CD4-positive, alpha-beta T cell (primary cell): ENCODE measurements around the gene TENM4. TPM values are rescaled to one million over a fixed set of nuclear protein-coding genes. Genes with fewer than 3 reads are reported as not detected.

Experiments
- ATAC-seq: fragments of 200-7000 bp; cut with Tn5 transposase; one replicate; pipeline ENCODE4 v1.10.0; 2022; ENCODE audit warnings: mild to moderate bottlenecking; ENCODE audit not compliant: poor library complexity
- CTCF ChIA-PET: fragments of 350-600 bp; sonication (Branson Sonifier 250); formaldehyde crosslinking; loops from one replicate; lab custom pipeline; 2021; ENCODE audit warnings: antibody characterized with exemption, inconsistent platforms; lab: Charles Lee
- POLR2A ChIA-PET: fragments of 350-600 bp; sonication (Branson Sonifier 250); formaldehyde crosslinking; loops from one replicate; lab custom pipeline; 2021; ENCODE audit warnings: antibody characterized with exemption, inconsistent platforms; lab: Charles Lee
- DNase-seq, 14 experiments: peaks; one replicate each; pipeline ENCODE4 v3.0.0-alpha.2; 2013 to 2020; ENCODE audit warnings: mixed read lengths in 2 of 14
- H3K27ac ChIP-seq, 2 donors: one replicate each; pipeline versions ENCODE4 v1.5.1 to v1.7.0; 2013; ENCODE audit warnings: low read length in 2 of 2, low read depth in 1 of 2, mild to moderate bottlenecking in 1 of 2
- H3K27me3 ChIP-seq, 2 experiments: 1 replicate in 1 of 2; 2 replicates in 1 of 2; pipeline versions ENCODE4 v1.6.1 to v1.7.0; 2013; ENCODE audit warnings: low read length in 2 of 2, control low read depth in 1 of 2, mild to moderate bottlenecking in 1 of 2, moderate library complexity in 1 of 2; ENCODE audit not compliant: insufficient read depth in 2 of 2, control insufficient read depth in 1 of 2
- H3K36me3 ChIP-seq: one replicate; pipeline ENCODE4 v1.6.1; 2013; ENCODE audit warnings: low read length, control low read depth; ENCODE audit not compliant: insufficient read depth
- H3K4me1 ChIP-seq: one replicate; pipeline ENCODE4 v1.6.1; 2013; ENCODE audit warnings: low read length, control low read depth; ENCODE audit not compliant: insufficient read depth
- H3K4me3 ChIP-seq: one replicate; pipeline ENCODE4 v1.5.1; 2013; ENCODE audit warnings: mild to moderate bottlenecking, low read length, moderate library complexity
- H3K9me3 ChIP-seq, 2 experiments: 1 replicate in 1 of 2; 2 replicates in 1 of 2; pipeline versions ENCODE4 v1.6.1 to v1.7.0; 2013; ENCODE audit warnings: low read length in 2 of 2, mild to moderate bottlenecking in 2 of 2, control low read depth in 1 of 2, moderate library complexity in 1 of 2; ENCODE audit not compliant: control insufficient read depth in 1 of 2, insufficient read depth in 1 of 2
- H3K27ac Mint-ChIP-seq: one replicate; pipeline ENCODE4 v1.8.0; 2020; ENCODE audit warnings: mixed read lengths
- H3K27me3 Mint-ChIP-seq: one replicate; pipeline ENCODE4 v1.8.0; 2021; ENCODE audit warnings: mixed read lengths
- H3K36me3 Mint-ChIP-seq: one replicate; pipeline ENCODE4 v1.8.0; 2021; ENCODE audit warnings: low read depth, mixed read lengths
- H3K4me1 Mint-ChIP-seq: one replicate; pipeline ENCODE4 v1.8.0; 2021; ENCODE audit warnings: low read depth, mixed read lengths
- H3K4me3 Mint-ChIP-seq: one replicate; pipeline ENCODE4 v1.8.0; 2020; ENCODE audit warnings: mild to moderate bottlenecking, mixed read lengths
- H3K9me3 Mint-ChIP-seq: one replicate; pipeline ENCODE4 v1.8.0; 2020; ENCODE audit warnings: mixed read lengths
- CTCF ChIP-seq: fragments of 200-600 bp; IDR thresholded peaks from one replicate; pipeline ENCODE4 v1.8.0; 2022; ENCODE audit warnings: antibody characterized with exemption, mild to moderate bottlenecking
- intact Hi-C, 2 experiments: fragments of 100-400 bp; cut with DNase I in 1 of 2; cut with micrococcal nuclease in 1 of 2; formaldehyde crosslinking; loops; one replicate each; pipeline versions ENCODE4 v1.15.1 to v1.9.0; 2023 to 2025; cut with DNase I, micrococcal nuclease
- total RNA-seq, 174 experiments: library from RNA in 2 of 174; stranded (reverse) in 2 of 174; gene quantifications; one replicate each; pipeline ENCODE4 v1.2.3 and lab custom pipeline; 2021 to 2026

The TENM4 gene
- total RNA-seq, 2 experiments from 2014 or later, result 0.22 to 0.31 TPM

- H3K27ac Mint-ChIP-seq, result no peak overlapping the region
- no peak overlapping the region for H3K4me3 Mint-ChIP-seq
- intact Hi-C loops, result no loop called here
Measured at GRCh38 chr11:78902771-78903507, 537.9 kb downstream of the TENM4 start.

GRCh38 chr11:78901831-78902230 lies 539.0 kb downstream of the TENM4 start:
- H3K9me3 ChIP-seq, result peaks cover 0 to 11% of the 10 kb centered on the region in 2 experiments
- H3K36me3 ChIP-seq, result no peaks in the 10 kb centered on the region
- H3K4me3 Mint-ChIP-seq, result no peak overlapping the region
- intact Hi-C loops, result no loop called here
- H3K36me3 Mint-ChIP-seq, result no peaks in the 10 kb centered on the region
- H3K9me3 Mint-ChIP-seq, result no peaks in the 10 kb centered on the region
- no peaks in the 10 kb centered on the region for H3K4me1 ChIP-seq
- ChIA-PET CTCF (no interaction called here), POLR2A (no interaction called here)
- no peak for TF ChIP-seq CTCF
- no peak for ATAC-seq
- DNase-seq, result no peak
- no peaks in the 10 kb centered on the region for H3K27me3 ChIP-seq
- no peak overlapping the region for H3K4me3 ChIP-seq
- H3K27ac ChIP-seq, result no peak overlapping the region
- no peaks in the 10 kb centered on the region for H3K27me3 Mint-ChIP-seq
- no peak overlapping the region for H3K27ac Mint-ChIP-seq
- H3K4me1 Mint-ChIP-seq, result no peaks in the 10 kb centered on the region

More at GRCh38 chr11:78902771-78903507, 537.9 kb downstream of the TENM4 start:
- no peak for ATAC-seq
- no peaks in the 10 kb centered on the region for H3K36me3 Mint-ChIP-seq
- H3K9me3 Mint-ChIP-seq, result no peaks in the 10 kb centered on the region
- CTCF ChIA-PET, result no interaction called here
- POLR2A ChIA-PET, result no interaction called here
- no peaks in the 10 kb centered on the region for H3K4me1 Mint-ChIP-seq
- no peak for DNase-seq
- H3K27me3 Mint-ChIP-seq, result no peaks in the 10 kb centered on the region
- Histone ChIP-seq H3K9me3 (peaks cover 0 to 11% of the 10 kb centered on the region in 2 experiments), H3K27me3 (no peaks in the 10 kb centered on the region), H3K4me1 (no peaks in the 10 kb centered on the region), H3K4me3 (no peak overlapping the region), H3K36me3 (no peaks in the 10 kb centered on the region), H3K27ac (no peak overlapping the region)
- no peak for TF ChIP-seq CTCF

- Mint-ChIP-seq H3K27me3 (no peaks in the 10 kb centered on the region), H3K9me3 (no peaks in the 10 kb centered on the region), H3K4me3 (no peak overlapping the region), H3K4me1 (no peaks in the 10 kb centered on the region), H3K36me3 (no peaks in the 10 kb centered on the region), H3K27ac (no peak overlapping the region)
- H3K4me3 ChIP-seq, result no peak overlapping the region
- no peak overlapping the region for H3K27ac ChIP-seq
- no peak for TF ChIP-seq CTCF
- ATAC-seq (no peak), DNase-seq (no peak)
- ChIA-PET CTCF (no interaction called here), POLR2A (no interaction called here)
- H3K27me3 ChIP-seq, result no peaks in the 10 kb centered on the region
- intact Hi-C loops, result no loop called here
- no peaks in the 10 kb centered on the region for H3K4me1 ChIP-seq
- peaks cover 0 to 9% of the 10 kb centered on the region in 2 experiments for H3K9me3 ChIP-seq
- no peaks in the 10 kb centered on the region for H3K36me3 ChIP-seq
Measured at GRCh38 chr11:78898266-78898775, 542.5 kb downstream of the TENM4 start.
